Breast epithelium (tissue), 4 donors: Measurements from ENCODE around the gene SORBS1. TPM values are rescaled to one million over a fixed set of nuclear protein-coding genes. Genes with fewer than 3 reads are reported as not detected.

ENCODE experiments used
- DNase-seq, 2 donors: peaks; one replicate each; pipeline ENCODE4 v3.0.0-alpha.2; 2019; ENCODE audit warnings: low spot score in 2 of 2
- H3K27ac ChIP-seq, 2 donors: fragments of 200-600 bp; sonication (generic) in 1 of 2; one replicate each; pipeline ENCODE4 v1.5.1; 2016 to 2019; ENCODE audit warnings: mild to moderate bottlenecking in 1 of 2
- H3K27me3 ChIP-seq, 2 donors: fragments of 200-600 bp; sonication (generic) in 1 of 2; one replicate each; pipeline versions ENCODE4 v1.5.1 to v1.6.0; 2017 to 2019; ENCODE audit warnings: control low read depth in 1 of 2, mild to moderate bottlenecking in 1 of 2
- H3K36me3 ChIP-seq: fragments of 200-600 bp; one replicate; pipeline ENCODE4 v1.5.1; 2019
- H3K4me1 ChIP-seq, 2 donors: fragments of 200-600 bp; sonication (generic); one replicate each; pipeline ENCODE4 v1.5.1; 2016 to 2019; ENCODE audit warnings: control low read depth in 1 of 2
- H3K4me3 ChIP-seq, 3 donors: fragments of 200-600 bp; sonication (generic); 1 replicate in 2 of 3; 2 replicates in 1 of 3; pipeline ENCODE4 v1.5.1; 2016 to 2019; ENCODE audit warnings: mild to moderate bottlenecking in 3 of 3, moderate library complexity in 2 of 3
- H3K9me3 ChIP-seq, 2 donors: fragments of 200-600 bp; sonication (generic) in 1 of 2; one replicate each; pipeline ENCODE4 v1.5.1; 2016 to 2019; ENCODE audit warnings: control low read depth in 1 of 2
- CTCF ChIP-seq, 3 donors: fragments of 450-650 bp; IDR thresholded peaks; one replicate each; pipeline ENCODE4 v1.5.1; 2016 to 2017; ENCODE audit warnings: antibody characterized with exemption in 3 of 3, mild to moderate bottlenecking in 3 of 3, moderate library complexity in 3 of 3
- POLR2A ChIP-seq: fragments of 450-650 bp; IDR thresholded peaks from one replicate; pipeline ENCODE4 v1.6.1; 2016; ENCODE audit warnings: antibody characterized with exemption, mild to moderate bottlenecking, moderate library complexity
- POLR2AphosphoS5 ChIP-seq, 3 donors: sonication (generic); formaldehyde crosslinking; IDR thresholded peaks; one replicate each; pipeline ENCODE4 v1.6.1; 2017; ENCODE audit warnings: antibody characterized with exemption in 3 of 3
- intact Hi-C: fragments of 100-400 bp; cut with DNase I; formaldehyde crosslinking; loops from one replicate; pipeline ENCODE4 v1.15.1; 2023; ENCODE audit warnings: low total_unique reads
- total RNA-seq, 3 donors: library from RNA; depleted of rRNA; stranded (reverse); fragments of >200 nt; gene quantifications; one replicate each; pipeline ENCODE4 v1.1.0, GENCODE V29; 2016

The SORBS1 gene
- total RNA-seq, 3 donors from 2014 or later = 156 to 455 (median 200) TPM

- Histone ChIP-seq H3K36me3 (no peaks in the 10 kb centered on the region), H3K4me1 (no peaks in the 10 kb centered on the region), H3K4me3 (no peak overlapping the region), H3K27me3 (no peaks in the 10 kb centered on the region), H3K9me3 (no peaks in the 10 kb centered on the region), H3K27ac (no peak overlapping the region)
- intact Hi-C loops = no loop called here
- TF ChIP-seq POLR2AphosphoS5 (IDR thresholded peaks at IDR 0.05) (no peak), CTCF (IDR thresholded peaks at IDR 0.05) (no peak), POLR2A (no peak)
- DNase-seq = no peak
Measured at GRCh38 chr10:95296764-95297163, 264.4 kb downstream of the SORBS1 start.

- TF ChIP-seq CTCF (IDR thresholded peaks at IDR 0.05) = no peak
- intact Hi-C loops = no loop called here
- DNase-seq = peak in 1 of 2 donors; percentile 26
- Histone ChIP-seq H3K4me3 (peak overlapping the region; percentile 28 to 66 (median 50)), H3K9me3 (no peaks in the 10 kb centered on the region), H3K4me1 (no peaks in the 10 kb centered on the region), H3K27me3 (no peaks in the 10 kb centered on the region), H3K27ac (peak overlapping the region; percentile 70 to 71), H3K36me3 (no peaks in the 10 kb centered on the region)
Measured at GRCh38 chr10:95295031-95295755, 266.0 kb downstream of the SORBS1 start.

- Histone ChIP-seq H3K4me3 (no peak overlapping the region), H3K27me3 (no peaks in the 10 kb centered on the region), H3K4me1 (no peaks in the 10 kb centered on the region), H3K9me3 (no peaks in the 10 kb centered on the region), H3K36me3 (no peaks in the 10 kb centered on the region), H3K27ac (no peak overlapping the region)
- intact Hi-C loops = loop anchor here (5.0 kb wide), 1 partner anchor 1161 kb away; no protein-coding TSS in a partner anchor
- TF ChIP-seq POLR2AphosphoS5 (IDR thresholded peaks at IDR 0.05) = no peak
- no peak for TF ChIP-seq CTCF (IDR thresholded peaks at IDR 0.05)
- no peak for TF ChIP-seq POLR2A
- no peak for DNase-seq
Measured at GRCh38 chr10:95293631-95294030, 267.5 kb downstream of the SORBS1 start.

- Histone ChIP-seq H3K27me3 (no peaks in the 10 kb centered on the region), H3K4me3 (peak overlapping the region; percentile 69 to 98 (median 96)), H3K9me3 (no peaks in the 10 kb centered on the region), H3K27ac (peak overlapping the region; percentile 92 to 96), H3K36me3 (no peaks in the 10 kb centered on the region), H3K4me1 (peaks cover 0 to 8% of the 10 kb centered on the region in 2 donors)
- TF ChIP-seq POLR2A = no peak
- TF ChIP-seq POLR2AphosphoS5 (IDR thresholded peaks at IDR 0.05) = no peak
- no peak for TF ChIP-seq CTCF (IDR thresholded peaks at IDR 0.05)
- intact Hi-C loops = loop anchor here (5.0 kb wide), 1 partner anchor 1159 kb away; no protein-coding TSS in a partner anchor
- DNase-seq = no peak
Measured at GRCh38 chr10:95291365-95292039, 269.7 kb downstream of the SORBS1 start.
